Smooth muscle cell (in vitro differentiated cells): ENCODE data around the gene ARHGAP20. TPM values are rescaled to one million over a fixed set of nuclear protein-coding genes. Genes with fewer than 3 reads are reported as not detected.

ENCODE experiments used
- DNase-seq: peaks from one replicate; lab custom pipeline; 2025; ENCODE audit not compliant: unreplicated experiment; lab: John Stamatoyannopoulos, UW
- H2AFZ ChIP-seq: fragments of 200-600 bp; sonication (generic); 2 replicates; pipeline ENCODE4 v1.6.0; 2016; ENCODE audit warnings: antibody characterized with exemption, low read depth, mild to moderate bottlenecking
- H3F3A ChIP-seq: fragments of 200-600 bp; sonication (generic); 2 replicates; pipeline ENCODE4 v1.6.0; 2017; ENCODE audit warnings: antibody characterized with exemption, low read depth
- H3K27ac ChIP-seq: fragments of 200-600 bp; sonication (generic); 2 replicates; pipeline ENCODE4 v1.5.1; 2016; ENCODE audit warnings: low read depth, mild to moderate bottlenecking
- H3K27me3 ChIP-seq: fragments of 200-600 bp; sonication (generic); 2 replicates; pipeline ENCODE4 v1.6.1; 2016; ENCODE audit warnings: low read depth, mild to moderate bottlenecking
- H3K36me3 ChIP-seq: fragments of 200-600 bp; sonication (generic); 2 replicates; pipeline ENCODE4 v1.5.1; 2016; ENCODE audit warnings: low read depth
- H3K4me1 ChIP-seq: fragments of 200-600 bp; sonication (generic); 2 replicates; pipeline ENCODE4 v1.5.1; 2016; ENCODE audit warnings: low read depth
- H3K4me2 ChIP-seq: fragments of 200-600 bp; sonication (generic); 2 replicates; pipeline ENCODE4 v1.6.0; 2016; ENCODE audit warnings: mild to moderate bottlenecking
- H3K4me3 ChIP-seq: fragments of 200-600 bp; sonication (generic); 2 replicates; pipeline ENCODE4 v1.5.1; 2016; ENCODE audit warnings: mild to moderate bottlenecking
- H3K79me2 ChIP-seq: fragments of 200-600 bp; sonication (generic); 2 replicates; pipeline ENCODE4 v1.6.0; 2016; ENCODE audit warnings: low read depth, mild to moderate bottlenecking
- H3K9ac ChIP-seq: fragments of 200-600 bp; sonication (generic); 2 replicates; pipeline ENCODE4 v1.6.0; 2016; ENCODE audit warnings: low read depth
- H3K9me3 ChIP-seq: fragments of 200-600 bp; sonication (generic); replicated peaks from 2 replicates; pipeline ENCODE4 v1.5.1; 2016; ENCODE audit warnings: low read depth
- H4K20me1 ChIP-seq: fragments of 200-600 bp; sonication (generic); 2 replicates; pipeline ENCODE4 v1.6.0; 2016; ENCODE audit warnings: low read depth
- WGBS: methylation state at CpG from one replicate; pipeline ENCODE4 v1.1.7; 2016; ENCODE audit warnings: low lambda C conversion rate; 5-methylcytosine and 5-hydroxymethylcytosine counted together
- polyA plus RNA-seq: library from polyadenylated mRNA; unstranded; fragments of >200 nt; fragmentation: Nextera tagmentation; extraction: Ambion mirVana; gene quantifications from 2 replicates; pipeline ENCODE4 v1.2.1, GENCODE V29; 2016
- total RNA-seq: library from RNA; depleted of rRNA; stranded (reverse); fragments of >200 nt; gene quantifications from 2 replicates; pipeline ENCODE4 v1.2.3, GENCODE V29; 2014
- TF ChIP-seq, protein P1 (sequence below): fragments of 200-600 bp; sonication (generic); IDR thresholded peaks from 2 replicates; pipeline ENCODE4 v1.5.1; 2017; ENCODE audit warnings: borderline replicate concordance, mild to moderate bottlenecking, antibody characterized with exemption; ENCODE audit not compliant: insufficient read depth, poor library complexity, severe bottlenecking

ARHGAP20 gene
- total and polyA plus RNA-seq, 2 experiments from 2014 or later = 0.33 to 1.6 TPM

DNA sequence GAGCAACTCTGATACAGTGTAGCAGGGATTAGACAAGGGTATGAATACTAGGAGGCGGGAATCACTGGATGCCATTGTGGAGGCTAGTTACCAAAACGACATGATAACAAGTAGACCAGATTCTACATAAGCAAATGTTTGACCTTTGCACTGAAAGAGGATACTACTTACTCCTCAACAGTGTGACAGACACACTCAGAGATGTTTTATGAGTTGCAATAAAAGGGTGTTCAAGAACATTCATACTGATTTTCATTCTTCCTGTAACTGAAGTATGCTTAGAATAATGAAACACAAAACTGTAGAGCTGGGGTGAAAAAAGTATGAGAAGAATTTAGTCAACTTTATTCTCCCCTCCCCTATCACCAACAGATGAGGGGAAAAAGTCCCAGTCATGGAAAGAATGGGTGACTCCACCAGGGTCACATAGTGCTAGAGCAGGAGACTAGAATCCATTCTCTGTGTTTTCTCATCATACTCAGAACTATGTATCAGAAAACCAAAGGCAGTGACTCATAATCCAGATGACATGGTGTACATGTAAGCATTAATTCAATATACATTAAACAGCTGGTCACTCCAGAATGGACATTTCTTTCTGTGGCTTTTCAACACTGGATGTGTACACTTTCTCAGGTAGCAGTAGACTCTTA lies 32.8 kb downstream of the ARHGAP20 start:
- no peak overlapping the region for H3K4me2 ChIP-seq
- H3K79me2 ChIP-seq = no peaks in the 10 kb centered on the region
- H2AFZ ChIP-seq = no peak overlapping the region
- DNase-seq = no peak
- no peaks in the 10 kb centered on the region for H3K36me3 ChIP-seq
- no peaks in the 10 kb centered on the region for H3K4me1 ChIP-seq
- H3K27ac ChIP-seq = no peak overlapping the region
- H4K20me1 ChIP-seq = no peaks in the 10 kb centered on the region
- no peak overlapping the region for H3K9ac ChIP-seq
- WGBS = 83% methylated on average over 2 of the region's 2 CpGs
- H3K27me3 ChIP-seq = peaks cover 7% of the 10 kb centered on the region
- H3K9me3 ChIP-seq = no peaks in the 10 kb centered on the region
- H3F3A ChIP-seq = no peaks in the 10 kb centered on the region
- H3K4me3 ChIP-seq = no peak overlapping the region
- TF ChIP-seq, protein P1, sequence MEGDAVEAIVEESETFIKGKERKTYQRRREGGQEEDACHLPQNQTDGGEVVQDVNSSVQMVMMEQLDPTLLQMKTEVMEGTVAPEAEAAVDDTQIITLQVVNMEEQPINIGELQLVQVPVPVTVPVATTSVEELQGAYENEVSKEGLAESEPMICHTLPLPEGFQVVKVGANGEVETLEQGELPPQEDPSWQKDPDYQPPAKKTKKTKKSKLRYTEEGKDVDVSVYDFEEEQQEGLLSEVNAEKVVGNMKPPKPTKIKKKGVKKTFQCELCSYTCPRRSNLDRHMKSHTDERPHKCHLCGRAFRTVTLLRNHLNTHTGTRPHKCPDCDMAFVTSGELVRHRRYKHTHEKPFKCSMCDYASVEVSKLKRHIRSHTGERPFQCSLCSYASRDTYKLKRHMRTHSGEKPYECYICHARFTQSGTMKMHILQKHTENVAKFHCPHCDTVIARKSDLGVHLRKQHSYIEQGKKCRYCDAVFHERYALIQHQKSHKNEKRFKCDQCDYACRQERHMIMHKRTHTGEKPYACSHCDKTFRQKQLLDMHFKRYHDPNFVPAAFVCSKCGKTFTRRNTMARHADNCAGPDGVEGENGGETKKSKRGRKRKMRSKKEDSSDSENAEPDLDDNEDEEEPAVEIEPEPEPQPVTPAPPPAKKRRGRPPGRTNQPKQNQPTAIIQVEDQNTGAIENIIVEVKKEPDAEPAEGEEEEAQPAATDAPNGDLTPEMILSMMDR = no peak

DNA sequence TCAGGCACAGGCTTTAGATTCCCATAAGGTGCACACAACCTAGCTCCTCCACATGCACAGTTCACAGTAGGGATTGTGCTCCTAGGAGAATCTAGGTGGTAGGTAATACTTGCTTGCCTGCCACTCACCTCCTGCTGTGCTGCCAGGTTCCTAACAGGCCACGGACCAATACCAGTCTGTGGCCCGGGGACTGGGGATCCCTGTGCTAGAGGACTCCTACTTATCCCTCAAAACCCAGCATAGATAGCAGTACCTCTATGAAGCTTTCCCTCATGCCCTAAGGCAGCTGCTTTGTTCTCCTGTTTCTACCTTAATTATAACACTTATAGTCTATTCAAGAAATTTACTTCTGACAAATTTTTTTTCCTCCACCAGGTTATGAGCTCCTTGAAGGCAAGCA lies 36.7 kb downstream of the ARHGAP20 start:
- H3K79me2 ChIP-seq = no peaks in the 10 kb centered on the region
- no peak for DNase-seq
- H3K27ac ChIP-seq = no peak overlapping the region
- no peaks in the 10 kb centered on the region for H4K20me1 ChIP-seq
- H2AFZ ChIP-seq = no peak overlapping the region
- no peaks in the 10 kb centered on the region for H3K4me1 ChIP-seq
- H3K4me3 ChIP-seq = no peak overlapping the region
- H3K27me3 ChIP-seq = no peaks in the 10 kb centered on the region
- peaks cover 6% of the 10 kb centered on the region for H3K9me3 ChIP-seq
- no peak overlapping the region for H3K4me2 ChIP-seq
- H3K9ac ChIP-seq = no peak overlapping the region
- H3K36me3 ChIP-seq = no peaks in the 10 kb centered on the region
- TF ChIP-seq, protein P1 = no peak
- 95% methylated on average over 2 of the region's 2 CpGs for WGBS
- H3F3A ChIP-seq = no peaks in the 10 kb centered on the region

DNA sequence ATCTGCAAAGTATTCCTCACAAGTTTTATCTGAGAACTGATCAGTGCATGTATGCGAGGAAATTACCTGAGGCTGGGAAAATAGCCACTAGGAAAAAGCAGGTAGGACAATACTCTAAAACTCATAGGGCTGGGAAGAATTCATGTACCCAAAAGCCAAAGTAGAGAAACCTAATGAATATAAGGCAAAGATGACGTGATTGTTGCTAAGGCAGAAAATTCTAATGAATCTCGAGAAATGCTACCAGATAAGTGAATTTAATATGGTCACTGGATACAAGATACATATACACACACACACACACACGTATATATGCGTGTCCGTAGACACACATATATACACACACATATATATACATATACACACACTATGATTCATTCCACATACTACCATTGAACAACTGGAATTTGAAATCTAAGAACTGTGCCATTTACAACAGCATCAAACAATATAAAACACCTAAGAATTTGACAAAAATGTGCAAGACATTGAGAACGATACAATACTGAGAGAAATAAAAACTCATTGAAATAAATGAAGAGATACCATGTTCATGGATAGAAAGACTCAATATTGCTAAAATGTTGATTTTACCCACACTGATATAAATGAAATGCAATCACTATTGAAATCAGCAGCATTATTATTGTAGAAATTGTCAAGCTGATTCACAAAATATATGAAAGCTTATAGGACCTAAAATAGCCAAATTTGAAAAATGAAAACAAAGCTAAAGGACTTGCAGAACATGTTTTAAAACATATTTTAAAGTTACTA lies 46.4 kb downstream of the ARHGAP20 start:
- no peak overlapping the region for H2AFZ ChIP-seq
- no peaks in the 10 kb centered on the region for H3K4me1 ChIP-seq
- no peak overlapping the region for H3K4me3 ChIP-seq
- H4K20me1 ChIP-seq = no peaks in the 10 kb centered on the region
- H3K79me2 ChIP-seq = no peaks in the 10 kb centered on the region
- peaks cover 7% of the 10 kb centered on the region for H3K27me3 ChIP-seq
- 90% methylated on average over 7 of the region's 7 CpGs for WGBS
- no peak overlapping the region for H3K9ac ChIP-seq
- H3K4me2 ChIP-seq = no peak overlapping the region
- no peaks in the 10 kb centered on the region for H3K36me3 ChIP-seq
- TF ChIP-seq, protein P1 = no peak
- H3K9me3 ChIP-seq = no peaks in the 10 kb centered on the region
- no peak for DNase-seq
- no peak overlapping the region for H3K27ac ChIP-seq
- no peaks in the 10 kb centered on the region for H3F3A ChIP-seq

DNA sequence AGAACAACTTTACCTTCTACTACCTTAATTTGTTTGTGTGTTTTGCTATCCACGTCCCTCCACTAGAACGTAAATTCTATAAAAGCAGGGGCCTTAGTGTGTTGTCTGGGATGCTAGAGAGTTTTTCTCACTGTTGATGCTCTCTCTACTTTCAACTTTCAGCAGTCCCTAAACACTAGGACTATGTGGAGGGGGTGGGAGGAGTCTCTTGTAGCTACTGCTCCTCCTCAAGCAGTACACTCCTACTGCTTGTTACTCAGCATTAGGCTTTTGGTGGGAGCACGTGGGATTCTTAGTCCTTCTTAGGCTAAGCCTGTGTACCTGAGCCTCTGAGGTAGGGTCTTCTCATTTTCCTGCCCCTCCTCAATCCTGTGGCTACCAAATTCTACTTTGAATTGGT lies 56.3 kb downstream of the ARHGAP20 start:
- Histone ChIP-seq H4K20me1 (no peaks in the 10 kb centered on the region), H3K4me2 (no peak overlapping the region), H3K9ac (no peak overlapping the region), H3K79me2 (no peaks in the 10 kb centered on the region), H3F3A (no peaks in the 10 kb centered on the region), H3K27ac (no peak overlapping the region), H3K27me3 (no peaks in the 10 kb centered on the region), H2AFZ (no peak overlapping the region), H3K4me3 (no peak overlapping the region), H3K36me3 (no peaks in the 10 kb centered on the region), H3K9me3 (no peaks in the 10 kb centered on the region), H3K4me1 (no peaks in the 10 kb centered on the region)
- TF ChIP-seq, protein P1 = no peak
- DNase-seq = no peak
- 76% methylated on average over 3 of the region's 3 CpGs for WGBS
